MG63 (cell line): ENCODE results near the gene CTNNA2. TPM values are rescaled to one million over a fixed set of nuclear protein-coding genes. Genes with fewer than 3 reads are reported as not detected.

ENCODE experiments used
- DNase-seq: peaks from one replicate; pipeline ENCODE4 v3.0.0-alpha.2; 2020
- H3K27me3 ChIP-seq: fragments of 250-450 bp; sonication (Bioruptor Pico); 2 replicates; pipeline ENCODE4 v1.5.1; 2020; ENCODE audit warnings: mild to moderate bottlenecking, moderate library complexity
- H3K36me3 ChIP-seq: fragments of 250-450 bp; sonication (Bioruptor Pico); 2 replicates; pipeline ENCODE4 v1.5.1; 2020; ENCODE audit warnings: mild to moderate bottlenecking, moderate library complexity
- H3K4me3 ChIP-seq: fragments of 250-450 bp; sonication (Bioruptor Pico); 2 replicates; pipeline ENCODE4 v1.5.1; 2020; ENCODE audit warnings: mild to moderate bottlenecking, moderate library complexity
- H3K9me3 ChIP-seq: fragments of 250-450 bp; sonication (Bioruptor Pico); 2 replicates; pipeline ENCODE4 v1.5.1; 2020; ENCODE audit warnings: mild to moderate bottlenecking, moderate library complexity
- total RNA-seq: library from RNA; depleted of rRNA; stranded (reverse); fragments of >200 nt; shearing (Covaris generic); gene quantifications from 2 replicates; pipeline ENCODE4 v1.2.3, GENCODE V29; 2014; ENCODE audit warnings: low replicate concordance

The CTNNA2 gene
- total RNA-seq, 1 experiment from 2014 or later: not detected

GRCh38 chr2:79950526-79950925, 437.7 kb downstream of the CTNNA2 start:
- Histone ChIP-seq H3K36me3 (no peaks in the 10 kb centered on the region), H3K9me3 (no peaks in the 10 kb centered on the region), H3K27me3 (no peaks in the 10 kb centered on the region), H3K4me3 (no peak overlapping the region)
- DNase-seq: no peak

GRCh38 chr2:79952616-79953015, 439.8 kb downstream of the CTNNA2 start:
- H3K4me3 ChIP-seq: no peak overlapping the region
- no peaks in the 10 kb centered on the region for H3K9me3 ChIP-seq
- DNase-seq: no peak
- H3K27me3 ChIP-seq: no peaks in the 10 kb centered on the region
- H3K36me3 ChIP-seq: no peaks in the 10 kb centered on the region

GRCh38 chr2:79960035-79960434, 447.2 kb downstream of the CTNNA2 start:
- no peaks in the 10 kb centered on the region for H3K27me3 ChIP-seq
- DNase-seq: no peak
- H3K4me3 ChIP-seq: no peak overlapping the region
- no peaks in the 10 kb centered on the region for H3K36me3 ChIP-seq
- no peaks in the 10 kb centered on the region for H3K9me3 ChIP-seq

GRCh38 chr2:79960519-79960918, 447.7 kb downstream of the CTNNA2 start:
- H3K27me3 ChIP-seq: no peaks in the 10 kb centered on the region
- no peak overlapping the region for H3K4me3 ChIP-seq
- no peaks in the 10 kb centered on the region for H3K9me3 ChIP-seq
- no peak for DNase-seq
- H3K36me3 ChIP-seq: no peaks in the 10 kb centered on the region

- H3K9me3 ChIP-seq: no peaks in the 10 kb centered on the region
- no peak overlapping the region for H3K4me3 ChIP-seq
- H3K36me3 ChIP-seq: no peaks in the 10 kb centered on the region
- no peaks in the 10 kb centered on the region for H3K27me3 ChIP-seq
- no peak for DNase-seq
Observed at GRCh38 chr2:79964966-79965365, 452.1 kb downstream of the CTNNA2 start.

GRCh38 chr2:79966369-79966768, 453.5 kb downstream of the CTNNA2 start:
- no peak for DNase-seq
- no peaks in the 10 kb centered on the region for H3K9me3 ChIP-seq
- no peaks in the 10 kb centered on the region for H3K27me3 ChIP-seq
- no peaks in the 10 kb centered on the region for H3K36me3 ChIP-seq
- H3K4me3 ChIP-seq: no peak overlapping the region

GRCh38 chr2:79966882-79967281, 454.0 kb downstream of the CTNNA2 start:
- Histone ChIP-seq H3K4me3 (no peak overlapping the region), H3K27me3 (no peaks in the 10 kb centered on the region), H3K36me3 (no peaks in the 10 kb centered on the region), H3K9me3 (no peaks in the 10 kb centered on the region)
- DNase-seq: no peak

- DNase-seq: peak; percentile 4
- Histone ChIP-seq H3K4me3 (no peak overlapping the region), H3K36me3 (no peaks in the 10 kb centered on the region), H3K9me3 (no peaks in the 10 kb centered on the region), H3K27me3 (no peaks in the 10 kb centered on the region)
Observed at GRCh38 chr2:79971807-79972206, 459.0 kb downstream of the CTNNA2 start.

- H3K36me3 ChIP-seq: no peaks in the 10 kb centered on the region
- no peak overlapping the region for H3K4me3 ChIP-seq
- no peaks in the 10 kb centered on the region for H3K9me3 ChIP-seq
- DNase-seq: no peak
- no peaks in the 10 kb centered on the region for H3K27me3 ChIP-seq
Observed at GRCh38 chr2:79972661-79973060, 459.8 kb downstream of the CTNNA2 start.

- Histone ChIP-seq H3K36me3 (no peaks in the 10 kb centered on the region), H3K9me3 (no peaks in the 10 kb centered on the region), H3K27me3 (no peaks in the 10 kb centered on the region), H3K4me3 (no peak overlapping the region)
- DNase-seq: no peak
Observed at GRCh38 chr2:79975791-79976565, 463.1 kb downstream of the CTNNA2 start.

GRCh38 chr2:79977792-79978191, 464.9 kb downstream of the CTNNA2 start:
- Histone ChIP-seq H3K36me3 (no peaks in the 10 kb centered on the region), H3K9me3 (no peaks in the 10 kb centered on the region), H3K4me3 (no peak overlapping the region), H3K27me3 (no peaks in the 10 kb centered on the region)
- peak; percentile 12 for DNase-seq

- no peaks in the 10 kb centered on the region for H3K27me3 ChIP-seq
- no peaks in the 10 kb centered on the region for H3K9me3 ChIP-seq
- DNase-seq: no peak
- H3K4me3 ChIP-seq: no peak overlapping the region
- H3K36me3 ChIP-seq: no peaks in the 10 kb centered on the region
Observed at GRCh38 chr2:79980116-79980515, 467.3 kb downstream of the CTNNA2 start.

- H3K4me3 ChIP-seq: no peak overlapping the region
- H3K36me3 ChIP-seq: no peaks in the 10 kb centered on the region
- DNase-seq: no peak
- H3K9me3 ChIP-seq: no peaks in the 10 kb centered on the region
- H3K27me3 ChIP-seq: no peaks in the 10 kb centered on the region
Observed at GRCh38 chr2:79980816-79981215, 468.0 kb downstream of the CTNNA2 start.

- no peak for DNase-seq
- Histone ChIP-seq H3K9me3 (no peaks in the 10 kb centered on the region), H3K36me3 (no peaks in the 10 kb centered on the region), H3K27me3 (no peaks in the 10 kb centered on the region), H3K4me3 (no peak overlapping the region)
Observed at GRCh38 chr2:79981316-79981715, 468.5 kb downstream of the CTNNA2 start.

- no peaks in the 10 kb centered on the region for H3K36me3 ChIP-seq
- no peak for DNase-seq
- H3K4me3 ChIP-seq: no peak overlapping the region
- H3K27me3 ChIP-seq: no peaks in the 10 kb centered on the region
- no peaks in the 10 kb centered on the region for H3K9me3 ChIP-seq
Observed at GRCh38 chr2:79982445-79982844, 469.6 kb downstream of the CTNNA2 start.

GRCh38 chr2:79984476-79984875, 471.6 kb downstream of the CTNNA2 start:
- Histone ChIP-seq H3K36me3 (no peaks in the 10 kb centered on the region), H3K4me3 (no peak overlapping the region), H3K9me3 (no peaks in the 10 kb centered on the region), H3K27me3 (no peaks in the 10 kb centered on the region)
- no peak for DNase-seq

- no peaks in the 10 kb centered on the region for H3K9me3 ChIP-seq
- no peaks in the 10 kb centered on the region for H3K27me3 ChIP-seq
- DNase-seq: no peak
- no peak overlapping the region for H3K4me3 ChIP-seq
- H3K36me3 ChIP-seq: no peaks in the 10 kb centered on the region
Observed at GRCh38 chr2:79985145-79985544, 472.3 kb downstream of the CTNNA2 start.

- no peaks in the 10 kb centered on the region for H3K27me3 ChIP-seq
- DNase-seq: no peak
- H3K4me3 ChIP-seq: no peak overlapping the region
Observed at GRCh38 chr2:79985571-79985970, 472.7 kb downstream of the CTNNA2 start.

More at GRCh38 chr2:79985571-79985970, 472.7 kb downstream of the CTNNA2 start:
- Histone ChIP-seq H3K9me3 (no peaks in the 10 kb centered on the region), H3K36me3 (no peaks in the 10 kb centered on the region)
